22Rv1 (cell line): ENCODE results near the gene KRT79.

ENCODE experiments used
- CTCF ChIP-seq: fragments of 450-650 bp; IDR thresholded peaks from 2 replicates; pipeline ENCODE4 v1.5.1; 2017; ENCODE audit warnings: mild to moderate bottlenecking
- ZFX ChIP-seq: fragments of 450-650 bp; IDR thresholded peaks from 2 replicates; pipeline ENCODE4 v1.6.1; 2017; ENCODE audit warnings: antibody characterized with exemption, borderline replicate concordance

- TF ChIP-seq CTCF (no peak), ZFX (no peak)
These were observed 553 bp upstream of the KRT79 start for GRCh38 chr12:52834727-52835001.
